Measurements from ENCODE around the gene SPC24.

The SPC24 gene

DNA sequence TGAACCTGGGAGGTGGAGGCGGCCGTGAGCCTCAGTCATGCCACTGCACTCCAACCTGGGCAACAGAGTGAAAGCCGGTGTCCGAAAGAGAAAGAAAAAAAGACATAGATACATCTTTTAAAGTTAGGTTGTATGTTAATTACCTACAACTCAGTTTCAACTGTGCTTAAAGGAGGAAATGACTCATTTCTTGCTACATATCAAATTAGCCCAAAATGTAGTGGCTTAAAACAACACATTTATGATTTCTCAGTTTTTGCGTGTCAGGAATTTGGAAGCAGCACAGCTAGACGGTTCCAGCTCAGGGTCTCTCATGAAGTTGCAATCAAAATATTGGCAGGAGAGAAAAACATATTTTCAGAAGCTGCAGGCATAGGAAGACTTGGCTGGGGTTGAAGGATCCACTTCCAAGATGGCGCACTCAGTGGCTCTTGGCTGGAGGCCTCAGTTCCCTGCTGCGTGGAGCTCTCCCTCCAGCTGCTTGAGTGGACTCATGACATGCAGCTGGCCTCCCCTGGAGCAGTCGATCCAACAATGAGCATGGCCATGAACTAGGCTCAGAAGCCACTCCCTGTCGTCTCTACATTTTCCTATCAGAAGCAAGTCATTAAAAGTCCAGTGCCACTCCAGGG is 59.3 kb downstream of the SPC24 start:
- no peak overlapping the region for H3K4me3 ChIP-seq (ENCODE audit: severe bottlenecking)
- no peaks in the 10 kb centered on the region for H3K9me3 ChIP-seq (ENCODE audit: severe bottlenecking)
- H3K27ac ChIP-seq (ENCODE audit: poor library complexity, severe bottlenecking), result peak overlapping the region; percentile 97
- TF ChIP-seq, protein P1, sequence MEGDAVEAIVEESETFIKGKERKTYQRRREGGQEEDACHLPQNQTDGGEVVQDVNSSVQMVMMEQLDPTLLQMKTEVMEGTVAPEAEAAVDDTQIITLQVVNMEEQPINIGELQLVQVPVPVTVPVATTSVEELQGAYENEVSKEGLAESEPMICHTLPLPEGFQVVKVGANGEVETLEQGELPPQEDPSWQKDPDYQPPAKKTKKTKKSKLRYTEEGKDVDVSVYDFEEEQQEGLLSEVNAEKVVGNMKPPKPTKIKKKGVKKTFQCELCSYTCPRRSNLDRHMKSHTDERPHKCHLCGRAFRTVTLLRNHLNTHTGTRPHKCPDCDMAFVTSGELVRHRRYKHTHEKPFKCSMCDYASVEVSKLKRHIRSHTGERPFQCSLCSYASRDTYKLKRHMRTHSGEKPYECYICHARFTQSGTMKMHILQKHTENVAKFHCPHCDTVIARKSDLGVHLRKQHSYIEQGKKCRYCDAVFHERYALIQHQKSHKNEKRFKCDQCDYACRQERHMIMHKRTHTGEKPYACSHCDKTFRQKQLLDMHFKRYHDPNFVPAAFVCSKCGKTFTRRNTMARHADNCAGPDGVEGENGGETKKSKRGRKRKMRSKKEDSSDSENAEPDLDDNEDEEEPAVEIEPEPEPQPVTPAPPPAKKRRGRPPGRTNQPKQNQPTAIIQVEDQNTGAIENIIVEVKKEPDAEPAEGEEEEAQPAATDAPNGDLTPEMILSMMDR (IDR thresholded peaks at IDR 0.05; ENCODE audit: poor library complexity, severe bottlenecking), result no peak
- DNase-seq (ENCODE audit: low spot score), result no peak
- ATAC-seq (ENCODE audit: low read depth), result 0 out of 3 replicates have a peak, but pooled peaks have one; percentile 0
- H3K36me3 ChIP-seq (ENCODE audit: low read depth), result peaks cover 97% of the 10 kb centered on the region
- H3K27me3 ChIP-seq (ENCODE audit: insufficient read depth, poor library complexity, severe bottlenecking), result no peaks in the 10 kb centered on the region
- peaks cover 61% of the 10 kb centered on the region for H3K4me1 ChIP-seq (ENCODE audit: insufficient read depth, poor library complexity, severe bottlenecking)

Data from RWPE2 (cell line).